SU-DHL-6 (cell line): ENCODE data around the gene RGS17.

Experiments
- H2AFZ ChIP-seq: fragments of 200-600 bp; sonication (generic); 2 replicates; pipeline ENCODE4 v1.6.1; 2014; ENCODE audit warnings: low read depth, mild to moderate bottlenecking, moderate library complexity, mixed read lengths, antibody characterized with exemption, low read length; ENCODE audit not compliant: severe bottlenecking
- H3F3A ChIP-seq: fragments of 200-600 bp; shearing (Covaris generic); 2 replicates; pipeline ENCODE4 v1.6.0; 2016; ENCODE audit warnings: antibody characterized with exemption, mild to moderate bottlenecking; ENCODE audit not compliant: insufficient read depth
- H3K27ac ChIP-seq: fragments of 200-600 bp; sonication (generic); 2 replicates; pipeline ENCODE4 v1.5.1; 2016; ENCODE audit warnings: low read depth, mild to moderate bottlenecking, low read length, moderate library complexity, mixed read lengths
- H3K27me3 ChIP-seq: fragments of 200-600 bp; sonication (generic), shearing (Covaris generic); 2 replicates; pipeline ENCODE4 v1.6.0; 2014; ENCODE audit warnings: mild to moderate bottlenecking, low read length
- H3K36me3 ChIP-seq: fragments of 200-600 bp; sonication (generic); 2 replicates; pipeline ENCODE4 v1.6.1; 2014; ENCODE audit warnings: mild to moderate bottlenecking, low read length, mixed read lengths
- H3K4me2 ChIP-seq: fragments of 300-600, 200-600 bp; shearing (Covaris generic), sonication (generic); 2 replicates; pipeline ENCODE4 v1.6.0; 2014; ENCODE audit warnings: low read length, low read depth, mild to moderate bottlenecking; ENCODE audit not compliant: poor library complexity, severe bottlenecking
- H3K4me3 ChIP-seq: fragments of 200-600 bp; sonication (generic); 2 replicates; pipeline ENCODE4 v1.5.1; 2014; ENCODE audit warnings: antibody characterized with exemption, low read length, mild to moderate bottlenecking, mixed read lengths; ENCODE audit not compliant: insufficient read depth, poor library complexity, severe bottlenecking
- H3K79me2 ChIP-seq: fragments of 200-600 bp; sonication (generic); 2 replicates; pipeline ENCODE4 v1.6.1; 2014; ENCODE audit warnings: mild to moderate bottlenecking, low read length, moderate library complexity; ENCODE audit not compliant: insufficient read depth
- H3K9ac ChIP-seq: fragments of 200-600 bp; sonication (generic); 2 replicates; pipeline ENCODE4 v1.7.0; 2014; ENCODE audit warnings: mild to moderate bottlenecking, low read length
- H3K9me2 ChIP-seq: fragments of 200-600 bp; sonication (generic); replicated peaks from 2 replicates; pipeline ENCODE4 v1.6.1; 2014; ENCODE audit warnings: low read length; ENCODE audit not compliant: insufficient read depth
- H3K9me3 ChIP-seq: fragments of 200-600 bp; sonication (generic); 2 replicates; pipeline ENCODE4 v1.6.1; 2014; ENCODE audit warnings: low read length, mixed read lengths; ENCODE audit not compliant: insufficient read depth
- H4K20me1 ChIP-seq: fragments of 200-600 bp; sonication (generic); 2 replicates; pipeline ENCODE4 v1.6.1; 2014; ENCODE audit warnings: low read depth, mild to moderate bottlenecking, antibody characterized with exemption, low read length, moderate library complexity, mixed read lengths
- EZH2phosphoT487 ChIP-seq: fragments of 200-600 bp; sonication (generic), shearing (Covaris generic); conservative IDR thresholded peaks from 2 replicates; pipeline ENCODE4 v1.6.1; 2018; ENCODE audit warnings: mild to moderate bottlenecking, antibody characterized with exemption, low read length, moderate library complexity, mixed read lengths
- TF ChIP-seq, protein P1 (sequence below): fragments of 200-600 bp; sonication (generic); IDR thresholded peaks from one replicate; pipeline ENCODE4 v1.5.1; 2017; ENCODE audit warnings: antibody characterized with exemption, mild to moderate bottlenecking, low read length, moderate library complexity; ENCODE audit not compliant: insufficient read depth, poor library complexity, severe bottlenecking

Gene RGS17

DNA sequence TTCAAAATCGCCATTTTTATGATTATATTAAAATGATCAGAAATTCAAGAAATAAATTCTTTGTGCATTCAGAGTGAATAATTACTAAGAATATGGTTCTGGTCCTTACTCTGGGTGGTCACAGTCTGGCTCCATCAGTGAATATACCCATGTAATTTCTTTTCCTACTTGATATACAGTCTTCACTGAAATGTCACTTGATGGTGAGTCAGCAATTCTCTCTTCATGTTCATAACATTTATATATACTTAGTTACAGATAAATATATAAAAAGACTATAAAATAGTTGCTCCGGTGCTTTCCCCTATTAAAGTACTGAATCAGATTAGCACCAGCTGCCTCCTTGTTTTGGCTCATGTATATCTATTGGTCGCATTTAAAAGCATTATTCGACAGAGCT lies 72.2 kb downstream of the RGS17 start:
- TF ChIP-seq, protein P1, sequence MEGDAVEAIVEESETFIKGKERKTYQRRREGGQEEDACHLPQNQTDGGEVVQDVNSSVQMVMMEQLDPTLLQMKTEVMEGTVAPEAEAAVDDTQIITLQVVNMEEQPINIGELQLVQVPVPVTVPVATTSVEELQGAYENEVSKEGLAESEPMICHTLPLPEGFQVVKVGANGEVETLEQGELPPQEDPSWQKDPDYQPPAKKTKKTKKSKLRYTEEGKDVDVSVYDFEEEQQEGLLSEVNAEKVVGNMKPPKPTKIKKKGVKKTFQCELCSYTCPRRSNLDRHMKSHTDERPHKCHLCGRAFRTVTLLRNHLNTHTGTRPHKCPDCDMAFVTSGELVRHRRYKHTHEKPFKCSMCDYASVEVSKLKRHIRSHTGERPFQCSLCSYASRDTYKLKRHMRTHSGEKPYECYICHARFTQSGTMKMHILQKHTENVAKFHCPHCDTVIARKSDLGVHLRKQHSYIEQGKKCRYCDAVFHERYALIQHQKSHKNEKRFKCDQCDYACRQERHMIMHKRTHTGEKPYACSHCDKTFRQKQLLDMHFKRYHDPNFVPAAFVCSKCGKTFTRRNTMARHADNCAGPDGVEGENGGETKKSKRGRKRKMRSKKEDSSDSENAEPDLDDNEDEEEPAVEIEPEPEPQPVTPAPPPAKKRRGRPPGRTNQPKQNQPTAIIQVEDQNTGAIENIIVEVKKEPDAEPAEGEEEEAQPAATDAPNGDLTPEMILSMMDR = no peak
- no peak for TF ChIP-seq EZH2phosphoT487
- Histone ChIP-seq H3K9me2 (no peaks in the 10 kb centered on the region), H3K36me3 (no peaks in the 10 kb centered on the region), H3K27me3 (no peaks in the 10 kb centered on the region), H3F3A (no peaks in the 10 kb centered on the region), H2AFZ (no peak overlapping the region), H3K9me3 (no peaks in the 10 kb centered on the region), H3K79me2 (no peaks in the 10 kb centered on the region), H3K9ac (no peak overlapping the region), H3K4me3 (no peak overlapping the region), H3K4me2 (no peak overlapping the region), H4K20me1 (no peaks in the 10 kb centered on the region), H3K27ac (no peak overlapping the region)

DNA sequence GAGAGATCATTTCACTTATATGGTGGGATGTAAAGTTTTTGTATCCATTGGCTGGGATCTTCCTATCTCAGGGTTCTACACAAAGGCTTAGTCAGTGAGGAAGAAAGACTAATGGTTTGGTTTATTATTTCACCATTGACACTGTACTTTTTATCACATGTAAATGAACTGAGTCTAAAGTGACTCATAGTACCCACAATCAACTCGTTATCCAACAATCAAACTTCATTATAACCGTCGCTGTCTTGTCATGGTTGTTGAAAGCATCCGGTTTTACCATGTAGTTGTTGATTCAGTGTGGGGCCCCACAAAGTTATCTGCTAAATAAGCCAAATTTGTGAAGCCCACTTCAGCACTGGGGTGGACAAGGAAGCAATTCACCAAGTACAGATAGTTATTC lies 72.8 kb downstream of the RGS17 start:
- H3K9me3 ChIP-seq = no peaks in the 10 kb centered on the region
- no peaks in the 10 kb centered on the region for H3F3A ChIP-seq
- TF ChIP-seq EZH2phosphoT487 = no peak
- TF ChIP-seq, protein P1 = no peak
- no peaks in the 10 kb centered on the region for H4K20me1 ChIP-seq
- H3K4me2 ChIP-seq = no peak overlapping the region
- H3K79me2 ChIP-seq = no peaks in the 10 kb centered on the region
- H3K4me3 ChIP-seq = no peak overlapping the region
- H3K9me2 ChIP-seq = no peaks in the 10 kb centered on the region
- no peak overlapping the region for H3K27ac ChIP-seq
- H3K36me3 ChIP-seq = no peaks in the 10 kb centered on the region
- no peaks in the 10 kb centered on the region for H3K27me3 ChIP-seq
- no peak overlapping the region for H3K9ac ChIP-seq
- H2AFZ ChIP-seq = no peak overlapping the region

DNA sequence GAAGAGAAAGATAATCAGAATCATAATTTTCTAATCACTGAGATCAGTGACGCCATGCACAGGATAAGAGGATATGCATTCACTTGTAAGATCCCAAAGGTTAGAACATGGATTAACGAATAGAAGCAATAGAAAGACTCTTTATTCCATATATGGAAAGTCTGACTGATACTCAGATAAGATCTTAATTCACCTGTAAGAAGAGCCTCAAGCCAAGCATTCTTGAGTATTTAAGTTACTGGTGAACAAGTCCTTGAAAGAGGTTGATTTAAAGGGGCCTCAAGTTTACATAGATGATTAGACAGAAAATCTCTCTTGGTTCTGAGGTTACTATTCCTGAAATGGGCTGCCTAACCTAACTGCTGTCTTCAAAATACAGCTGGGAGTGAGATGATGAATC lies 74.8 kb downstream of the RGS17 start:
- no peak overlapping the region for H3K27ac ChIP-seq
- H3K27me3 ChIP-seq = no peaks in the 10 kb centered on the region
- H3K79me2 ChIP-seq = no peaks in the 10 kb centered on the region
- H3F3A ChIP-seq = no peaks in the 10 kb centered on the region
- no peaks in the 10 kb centered on the region for H3K9me2 ChIP-seq
- TF ChIP-seq, protein P1 = no peak
- no peak for TF ChIP-seq EZH2phosphoT487
- no peak overlapping the region for H3K4me2 ChIP-seq
- no peaks in the 10 kb centered on the region for H3K36me3 ChIP-seq
- H3K4me3 ChIP-seq = no peak overlapping the region
- no peak overlapping the region for H2AFZ ChIP-seq
- H3K9ac ChIP-seq = no peak overlapping the region
- no peaks in the 10 kb centered on the region for H3K9me3 ChIP-seq
- H4K20me1 ChIP-seq = no peaks in the 10 kb centered on the region
